SJCRH30 (cell line): Measurements from ENCODE around the gene PTPRU. TPM values are rescaled to one million over a fixed set of nuclear protein-coding genes. Genes with fewer than 3 reads are reported as not detected.

Source experiments
- DNase-seq, 2 experiments: peaks; one replicate each; pipeline ENCODE4 v3.0.0-alpha.2; 2015 to 2020
- H3K27ac ChIP-seq: fragments of 250-450 bp; sonication (Bioruptor Pico); 2 replicates; pipeline ENCODE4 v1.5.1; 2020; ENCODE audit warnings: mild to moderate bottlenecking, moderate library complexity
- H3K27me3 ChIP-seq: fragments of 250-450 bp; sonication (Bioruptor Pico); 2 replicates; pipeline ENCODE4 v1.5.1; 2020; ENCODE audit warnings: mild to moderate bottlenecking, moderate library complexity
- H3K36me3 ChIP-seq: fragments of 250-450 bp; sonication (Bioruptor Pico); 2 replicates; pipeline ENCODE4 v1.5.1; 2020; ENCODE audit warnings: mild to moderate bottlenecking, moderate library complexity
- H3K4me1 ChIP-seq: fragments of 250-450 bp; sonication (Bioruptor Pico); 2 replicates; pipeline ENCODE4 v1.5.1; 2020; ENCODE audit warnings: mild to moderate bottlenecking, moderate library complexity
- H3K4me3 ChIP-seq: fragments of 250-450 bp; sonication (Bioruptor Pico); 2 replicates; pipeline ENCODE4 v1.5.1; 2020; ENCODE audit warnings: mild to moderate bottlenecking, moderate library complexity
- H3K9me3 ChIP-seq: fragments of 250-450 bp; sonication (Bioruptor Pico); replicated peaks from 2 replicates; pipeline ENCODE4 v1.5.1; 2020; ENCODE audit warnings: mild to moderate bottlenecking, moderate library complexity
- total RNA-seq: library from RNA; depleted of rRNA; stranded (reverse); fragments of >200 nt; shearing (Covaris generic); gene quantifications from 2 replicates; pipeline ENCODE4 v1.2.3, GENCODE V29; 2014

The PTPRU gene
- total RNA-seq, 1 experiment from 2014 or later: 16.3 TPM

GRCh38 chr1:29247044-29247443 is 10.7 kb downstream of the PTPRU start:
- H3K4me1 ChIP-seq: peaks cover 44% of the 10 kb centered on the region

GRCh38 chr1:29247571-29248273 is 11.4 kb downstream of the PTPRU start:
- Histone ChIP-seq H3K4me3 (no peak overlapping the region), H3K36me3 (no peaks in the 10 kb centered on the region), H3K27me3 (no peaks in the 10 kb centered on the region), H3K4me1 (peaks cover 44% of the 10 kb centered on the region), H3K9me3 (no peaks in the 10 kb centered on the region), H3K27ac (no peak overlapping the region)
- no peak for DNase-seq

More at GRCh38 chr1:29247044-29247443, 10.7 kb downstream of the PTPRU start:
- no peak overlapping the region for H3K27ac ChIP-seq
- no peaks in the 10 kb centered on the region for H3K9me3 ChIP-seq
- DNase-seq: no peak
- H3K36me3 ChIP-seq: no peaks in the 10 kb centered on the region
- H3K27me3 ChIP-seq: no peaks in the 10 kb centered on the region
- no peak overlapping the region for H3K4me3 ChIP-seq

DNA sequence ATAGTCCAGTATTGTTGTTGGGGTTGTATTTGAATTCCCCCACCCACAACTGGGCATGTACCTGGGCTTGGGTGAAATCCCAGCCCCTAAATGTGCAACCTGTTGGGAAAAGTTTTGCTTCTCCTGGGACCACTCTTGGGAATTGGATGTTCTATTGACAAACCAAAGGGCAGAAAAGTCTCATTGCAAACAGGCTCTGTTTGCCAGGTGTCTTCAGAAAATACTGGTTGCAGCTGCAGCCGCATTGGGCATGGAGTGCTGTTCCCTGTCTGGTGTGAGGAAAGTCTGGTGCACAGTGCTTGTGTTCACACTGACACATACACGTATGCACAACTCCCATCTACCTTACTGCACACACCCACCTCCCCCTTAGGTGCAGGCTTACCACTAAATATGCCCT is 12.1 kb downstream of the PTPRU start:
- no peak for DNase-seq
- H3K27me3 ChIP-seq: no peaks in the 10 kb centered on the region
- no peak overlapping the region for H3K4me3 ChIP-seq
- H3K4me1 ChIP-seq: peaks cover 39% of the 10 kb centered on the region
- no peaks in the 10 kb centered on the region for H3K36me3 ChIP-seq
- no peak overlapping the region for H3K27ac ChIP-seq
- no peaks in the 10 kb centered on the region for H3K9me3 ChIP-seq

- H3K27ac ChIP-seq: peak overlapping the region; percentile 92
- peak overlapping the region; percentile 13; the same call in 1 of the 2 replicates for H3K4me3 ChIP-seq
- DNase-seq: peak; percentile 84 to 89
Observed at GRCh38 chr1:29249170-29249691, 12.9 kb downstream of the PTPRU start.

DNA sequence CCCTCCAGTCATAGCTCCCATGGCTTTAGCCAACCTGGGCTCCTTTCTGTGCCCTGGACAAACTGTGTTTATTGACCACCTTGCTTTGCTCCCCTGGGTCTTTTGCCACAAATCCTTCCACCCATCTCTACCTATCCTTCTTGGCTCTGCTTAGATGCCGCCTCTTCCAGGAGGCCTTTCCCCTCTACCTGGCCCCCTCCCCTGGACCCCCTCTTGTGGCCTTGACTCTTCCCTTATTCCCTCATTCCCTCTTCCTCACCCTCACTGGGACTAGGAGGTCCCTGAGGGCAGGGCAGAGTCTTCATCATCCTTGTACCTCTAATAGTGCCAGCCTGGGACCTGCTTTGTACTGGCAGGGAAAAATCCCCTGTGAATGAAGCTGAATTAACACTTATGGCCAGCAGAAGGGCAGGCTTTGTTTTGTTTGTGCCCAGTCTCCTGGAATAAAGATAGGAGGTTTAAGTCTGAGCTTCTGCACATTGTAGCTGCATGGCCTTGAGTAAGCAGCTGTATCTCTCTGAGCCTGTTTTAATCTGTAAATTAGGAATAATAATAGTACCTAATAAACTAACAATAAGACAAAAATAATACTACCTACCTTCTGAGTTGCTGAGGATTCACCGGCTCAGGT is 13.7 kb downstream of the PTPRU start:
- H3K9me3 ChIP-seq: no peaks in the 10 kb centered on the region
- H3K36me3 ChIP-seq: no peaks in the 10 kb centered on the region
- H3K27me3 ChIP-seq: no peaks in the 10 kb centered on the region
- DNase-seq: no peak
- H3K4me3 ChIP-seq: no peak overlapping the region
- H3K27ac ChIP-seq: peak overlapping the region; percentile 92
- peaks cover 26% of the 10 kb centered on the region for H3K4me1 ChIP-seq

More at GRCh38 chr1:29249170-29249691, 12.9 kb downstream of the PTPRU start:
- no peaks in the 10 kb centered on the region for H3K9me3 ChIP-seq
- no peaks in the 10 kb centered on the region for H3K27me3 ChIP-seq
- peaks cover 31% of the 10 kb centered on the region for H3K4me1 ChIP-seq
- no peaks in the 10 kb centered on the region for H3K36me3 ChIP-seq

GRCh38 chr1:29251164-29252124 is 15.1 kb downstream of the PTPRU start:
- Histone ChIP-seq H3K4me1 (peaks cover 38% of the 10 kb centered on the region), H3K27me3 (no peaks in the 10 kb centered on the region), H3K9me3 (no peaks in the 10 kb centered on the region), H3K36me3 (no peaks in the 10 kb centered on the region), H3K4me3 (no peak overlapping the region), H3K27ac (no peak overlapping the region)
- DNase-seq: no peak

- Histone ChIP-seq H3K4me3 (no peak overlapping the region), H3K9me3 (no peaks in the 10 kb centered on the region), H3K36me3 (no peaks in the 10 kb centered on the region), H3K4me1 (peaks cover 54% of the 10 kb centered on the region), H3K27me3 (no peaks in the 10 kb centered on the region), H3K27ac (no peak overlapping the region)
- no peak for DNase-seq
Observed at GRCh38 chr1:29253180-29253579, 16.9 kb downstream of the PTPRU start.

GRCh38 chr1:29254346-29254745 is 18.0 kb downstream of the PTPRU start:
- no peak for DNase-seq
- no peak overlapping the region for H3K4me3 ChIP-seq
- no peak overlapping the region for H3K27ac ChIP-seq
- no peaks in the 10 kb centered on the region for H3K27me3 ChIP-seq
- no peaks in the 10 kb centered on the region for H3K9me3 ChIP-seq
- H3K4me1 ChIP-seq: peaks cover 42% of the 10 kb centered on the region
- no peaks in the 10 kb centered on the region for H3K36me3 ChIP-seq

DNA sequence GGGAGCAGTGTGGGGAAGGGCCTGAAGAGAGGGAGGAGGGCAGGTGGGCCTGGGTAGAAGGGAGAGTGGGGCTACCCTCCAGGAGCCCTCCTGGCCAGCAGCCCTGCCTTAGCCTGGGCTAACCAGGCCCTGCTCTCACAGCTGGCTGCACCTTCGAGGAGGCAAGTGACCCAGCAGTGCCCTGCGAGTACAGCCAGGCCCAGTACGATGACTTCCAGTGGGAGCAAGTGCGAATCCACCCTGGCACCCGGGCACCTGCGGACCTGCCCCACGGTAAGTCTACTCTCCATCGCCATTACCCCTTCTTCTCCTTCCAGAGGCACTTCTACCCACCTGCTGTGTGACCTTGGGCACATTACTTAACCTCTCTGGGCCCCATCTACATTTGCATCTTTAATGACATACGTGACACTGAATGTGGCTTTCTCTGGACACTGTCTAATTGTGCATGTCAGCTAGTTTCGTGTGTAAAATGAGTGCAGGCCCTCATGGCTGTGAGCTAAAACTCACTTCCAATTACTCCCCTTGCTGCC is 18.9 kb downstream of the PTPRU start:
- Histone ChIP-seq H3K4me3 (no peak overlapping the region), H3K9me3 (no peaks in the 10 kb centered on the region), H3K4me1 (peaks cover 34% of the 10 kb centered on the region), H3K27me3 (no peaks in the 10 kb centered on the region), H3K36me3 (no peaks in the 10 kb centered on the region), H3K27ac (no peak overlapping the region)
- DNase-seq: no peak

DNA sequence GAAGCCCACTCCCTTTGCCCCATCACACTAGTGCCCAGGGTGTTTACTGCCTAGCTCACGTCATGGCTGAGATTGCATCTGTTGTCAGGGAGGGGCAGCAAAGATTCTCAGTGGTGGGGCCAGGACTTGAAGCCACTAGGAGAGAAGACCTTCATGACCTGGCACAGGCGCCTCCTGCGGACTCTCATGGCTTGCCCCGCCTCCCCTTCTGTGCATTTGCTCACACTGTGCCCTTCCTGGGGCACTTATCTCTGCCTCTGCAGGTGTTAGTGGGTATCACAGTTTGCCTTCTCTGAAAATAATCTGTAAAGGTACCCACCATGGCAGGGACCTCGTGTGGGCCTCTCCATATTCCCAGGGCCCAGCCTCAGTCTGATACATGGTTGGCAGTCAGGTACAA is 20.1 kb downstream of the PTPRU start:
- H3K27ac ChIP-seq: peak overlapping the region; percentile 67
- H3K4me1 ChIP-seq: peaks cover 28% of the 10 kb centered on the region
- DNase-seq: peak in 1 of 2 experiments; percentile 40
- no peak overlapping the region for H3K4me3 ChIP-seq
- H3K9me3 ChIP-seq: no peaks in the 10 kb centered on the region
- no peaks in the 10 kb centered on the region for H3K27me3 ChIP-seq
- H3K36me3 ChIP-seq: no peaks in the 10 kb centered on the region

GRCh38 chr1:29256979-29257804 is 20.9 kb downstream of the PTPRU start:
- peaks cover 28% of the 10 kb centered on the region for H3K4me1 ChIP-seq
- H3K9me3 ChIP-seq: no peaks in the 10 kb centered on the region; the same call in 1 of the 2 replicates
- peak overlapping the region; percentile 67 for H3K27ac ChIP-seq
- DNase-seq: peak; percentile 91 to 92
- no peaks in the 10 kb centered on the region for H3K27me3 ChIP-seq
- H3K36me3 ChIP-seq: no peaks in the 10 kb centered on the region
- peak overlapping the region; percentile 30 for H3K4me3 ChIP-seq

DNA sequence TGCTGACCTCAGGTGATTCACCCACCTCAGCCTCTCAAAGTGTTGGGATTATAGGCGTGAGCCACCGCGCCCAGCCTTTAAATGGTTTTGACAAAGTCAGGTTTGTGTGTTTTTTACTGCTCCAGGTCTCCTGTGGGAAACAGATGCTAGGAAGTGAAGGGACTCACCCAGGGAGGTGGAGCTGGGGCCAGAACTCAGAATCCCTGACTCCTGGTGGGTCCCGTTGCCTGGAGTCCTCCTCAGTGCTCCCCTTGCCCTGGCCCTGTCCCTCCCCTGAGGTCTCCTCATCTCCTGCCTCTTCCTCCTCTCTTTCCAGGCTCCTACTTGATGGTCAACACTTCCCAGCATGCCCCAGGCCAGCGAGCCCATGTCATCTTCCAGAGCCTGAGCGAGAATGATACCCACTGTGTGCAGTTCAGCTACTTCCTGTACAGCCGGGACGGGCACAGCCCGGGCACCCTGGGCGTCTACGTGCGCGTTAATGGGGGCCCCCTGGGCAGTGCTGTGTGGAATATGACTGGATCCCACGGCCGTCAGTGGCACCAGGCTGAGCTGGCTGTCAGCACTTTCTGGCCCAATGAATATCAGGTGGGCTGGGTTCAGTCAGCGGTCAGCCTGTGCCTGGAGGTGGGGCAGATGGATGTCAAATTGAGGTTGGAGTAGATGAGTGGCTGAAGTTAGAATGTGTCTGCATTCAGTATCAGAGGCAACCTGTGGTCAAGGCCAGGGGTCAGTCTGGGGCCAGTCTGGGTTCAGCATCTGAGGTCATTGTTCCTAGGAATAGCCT is 22.1 kb downstream of the PTPRU start:
- Histone ChIP-seq H3K4me1 (peaks cover 28% of the 10 kb centered on the region), H3K27ac (peak overlapping the region; percentile 67; the same call in 1 of the 2 replicates), H3K9me3 (peaks cover 4% of the 10 kb centered on the region), H3K27me3 (no peaks in the 10 kb centered on the region), H3K4me3 (no peak overlapping the region), H3K36me3 (no peaks in the 10 kb centered on the region)
- DNase-seq: no peak
